Activated T-helper 17 cell treated with anti-CD3 and anti-CD28 coated beads, Interleukin-2, amount 50 U/mL, for 72 hours (primary cell): ENCODE results near the gene NMRK2. TPM values are rescaled to one million over a fixed set of nuclear protein-coding genes. Genes with fewer than 3 reads are reported as not detected.
"Not testable (repeated sequence)": the region's sequence is repeated elsewhere in the genome, so short reads cannot be mapped to it uniquely, and the experiment has no call there.

Experiments
- ATAC-seq: fragments of 150-1000 bp; cut with Tn5 transposase; replicated peaks from 2 replicates; pipeline ENCODE4 v1.10.0; 2021; ENCODE audit warnings: mild to moderate bottlenecking, moderate library complexity
- H3K27ac Mint-ChIP-seq: one replicate; pipeline ENCODE4 v1.8.0; 2022; ENCODE audit warnings: mixed read lengths
- H3K27me3 Mint-ChIP-seq: one replicate; pipeline ENCODE4 v1.8.0; 2022; ENCODE audit warnings: mixed read lengths
- H3K36me3 Mint-ChIP-seq: one replicate; pipeline ENCODE4 v1.8.0; 2022; ENCODE audit warnings: low read depth, mild to moderate bottlenecking, mixed read lengths
- H3K4me1 Mint-ChIP-seq: one replicate; pipeline ENCODE4 v1.8.0; 2022; ENCODE audit warnings: mixed read lengths
- H3K4me3 Mint-ChIP-seq: one replicate; pipeline ENCODE4 v1.8.0; 2022; ENCODE audit warnings: mild to moderate bottlenecking, mixed read lengths
- H3K9me3 Mint-ChIP-seq: one replicate; pipeline ENCODE4 v1.8.0; 2022; ENCODE audit warnings: mixed read lengths
- total RNA-seq, 2 donors: library from RNA; stranded (reverse); gene quantifications; one replicate each; pipeline ENCODE4 v1.2.3, GENCODE V29; 2022

NMRK2 gene
- total RNA-seq, 2 donors from 2014 or later, result not detected

DNA sequence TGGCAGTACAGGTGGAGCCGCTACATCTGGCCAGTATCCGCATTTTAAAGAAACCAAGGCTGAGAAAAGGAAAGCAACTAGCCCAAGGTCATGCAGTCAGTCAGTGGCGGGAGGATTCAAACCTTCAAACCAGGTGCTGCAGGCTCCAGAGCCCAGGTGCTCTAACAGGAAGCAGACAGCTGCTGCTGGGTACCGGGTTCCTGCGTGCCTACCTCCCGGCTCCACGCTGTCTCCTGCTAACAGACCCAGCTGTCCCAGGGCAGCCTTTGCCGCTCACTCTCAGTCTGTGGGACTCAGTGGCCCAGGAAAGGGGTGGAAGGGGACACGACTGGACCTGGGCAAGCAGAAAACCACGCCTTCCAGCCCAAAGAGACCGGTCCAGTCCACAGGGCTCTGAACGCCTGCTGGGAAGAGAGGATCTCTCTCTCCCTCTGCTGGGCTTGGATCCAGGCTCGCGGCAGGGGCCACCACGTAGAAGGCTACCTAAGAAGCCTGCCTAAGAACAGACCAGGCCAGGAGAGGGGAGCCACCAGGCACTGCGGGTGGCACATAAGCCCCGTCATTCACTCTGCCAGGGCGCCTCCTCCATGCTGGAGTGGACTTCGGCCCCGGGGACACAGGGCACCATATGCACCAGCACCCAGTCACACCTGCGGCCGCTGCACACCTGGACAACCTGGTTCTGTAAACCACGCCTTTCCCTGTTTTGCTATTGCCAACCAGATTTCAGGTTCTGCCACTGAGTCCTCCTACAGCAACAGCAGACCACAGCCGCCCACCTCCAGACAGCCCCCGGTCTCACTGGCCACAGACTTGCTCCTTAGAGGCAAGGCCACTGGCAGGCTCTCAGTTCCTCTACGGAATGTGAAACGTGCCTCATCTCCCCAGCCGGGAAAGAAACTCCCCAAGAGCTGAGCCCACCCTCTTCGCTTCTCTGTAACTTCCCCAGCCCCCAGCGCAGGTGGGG is 33.5 kb downstream of the NMRK2 start:
- H3K9me3 Mint-ChIP-seq, result no peaks in the 10 kb centered on the region
- no peaks in the 10 kb centered on the region for H3K27me3 Mint-ChIP-seq
- ATAC-seq, result no peak
- H3K4me3 Mint-ChIP-seq, result no peak overlapping the region
- no peak overlapping the region for H3K27ac Mint-ChIP-seq
- peaks cover 82% of the 10 kb centered on the region for H3K36me3 Mint-ChIP-seq
- H3K4me1 Mint-ChIP-seq, result peaks cover 11% of the 10 kb centered on the region

DNA sequence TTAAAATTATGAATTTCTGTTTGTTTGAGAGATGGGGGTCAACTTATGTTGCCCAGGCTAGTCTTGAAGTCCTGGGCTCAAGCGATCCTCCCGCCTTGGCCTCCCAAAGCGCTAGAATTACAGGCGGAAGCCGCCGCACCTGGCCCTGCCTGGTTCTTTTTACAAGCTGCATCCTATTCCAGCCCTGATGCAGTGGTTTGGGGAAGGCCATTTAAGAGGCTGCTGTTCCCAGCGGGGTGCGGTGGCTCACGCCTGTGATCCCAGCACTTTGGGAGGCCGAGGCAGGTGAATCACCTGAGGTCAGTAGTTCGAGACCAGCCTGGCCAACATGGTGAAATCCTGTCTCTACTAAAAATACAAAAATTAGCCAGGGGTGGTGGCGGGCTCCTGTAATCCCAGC is 35.1 kb downstream of the NMRK2 start:
- not testable (repeated sequence) for H3K9me3 Mint-ChIP-seq, H3K27ac Mint-ChIP-seq, H3K4me3 Mint-ChIP-seq, ATAC-seq, H3K27me3 Mint-ChIP-seq
- Mint-ChIP-seq H3K36me3 (peaks cover 66% of the 10 kb centered on the region), H3K4me1 (peaks cover 11% of the 10 kb centered on the region)

DNA sequence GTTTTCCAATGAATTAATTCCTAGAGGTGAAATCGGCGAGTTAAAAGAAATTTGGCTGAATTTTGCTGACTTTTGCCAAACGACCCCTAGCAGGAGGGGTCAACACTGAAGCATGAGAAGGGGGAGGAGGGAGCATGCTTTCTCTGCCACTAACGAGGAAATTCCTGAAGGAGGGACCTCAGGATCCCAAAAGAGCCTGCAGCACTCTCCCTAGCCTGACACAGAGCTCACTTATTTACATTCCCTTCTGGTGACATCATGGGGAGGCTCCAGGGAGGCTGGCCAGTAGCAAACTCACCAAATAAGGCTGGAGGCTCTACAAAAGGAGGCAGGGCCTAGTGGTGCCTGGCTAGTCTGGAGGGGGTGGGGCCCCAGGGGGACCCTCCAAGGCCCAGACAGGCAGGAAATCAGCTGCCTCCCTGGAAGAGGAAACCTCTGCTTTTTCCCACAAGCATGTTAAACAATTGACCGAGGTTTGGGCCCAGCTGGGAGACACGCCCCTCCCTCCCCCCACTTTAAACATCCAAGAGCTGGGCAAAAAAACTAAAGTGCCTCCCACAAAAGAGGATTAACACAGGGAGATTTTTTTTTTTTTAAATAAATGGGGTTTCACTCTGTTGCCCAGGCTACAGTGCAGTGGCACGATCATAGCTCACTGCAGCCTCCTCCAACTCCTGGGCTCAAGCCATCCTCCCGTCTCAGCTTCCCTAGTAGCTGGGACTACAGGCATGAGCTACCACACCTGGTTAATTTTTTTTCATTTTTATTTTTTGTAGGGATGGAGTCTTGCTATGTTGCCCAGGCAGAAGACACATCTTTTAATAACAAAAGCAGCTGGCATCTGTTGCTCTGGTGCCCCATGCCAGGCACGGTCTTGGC is 35.9 kb downstream of the NMRK2 start:
- Mint-ChIP-seq H3K36me3 (peaks cover 58% of the 10 kb centered on the region), H3K27ac (peak overlapping the region; percentile 95), H3K4me3 (peak overlapping the region; percentile 92), H3K9me3 (no peaks in the 10 kb centered on the region), H3K27me3 (no peaks in the 10 kb centered on the region), H3K4me1 (peaks cover 11% of the 10 kb centered on the region)
- ATAC-seq, result no peak

DNA sequence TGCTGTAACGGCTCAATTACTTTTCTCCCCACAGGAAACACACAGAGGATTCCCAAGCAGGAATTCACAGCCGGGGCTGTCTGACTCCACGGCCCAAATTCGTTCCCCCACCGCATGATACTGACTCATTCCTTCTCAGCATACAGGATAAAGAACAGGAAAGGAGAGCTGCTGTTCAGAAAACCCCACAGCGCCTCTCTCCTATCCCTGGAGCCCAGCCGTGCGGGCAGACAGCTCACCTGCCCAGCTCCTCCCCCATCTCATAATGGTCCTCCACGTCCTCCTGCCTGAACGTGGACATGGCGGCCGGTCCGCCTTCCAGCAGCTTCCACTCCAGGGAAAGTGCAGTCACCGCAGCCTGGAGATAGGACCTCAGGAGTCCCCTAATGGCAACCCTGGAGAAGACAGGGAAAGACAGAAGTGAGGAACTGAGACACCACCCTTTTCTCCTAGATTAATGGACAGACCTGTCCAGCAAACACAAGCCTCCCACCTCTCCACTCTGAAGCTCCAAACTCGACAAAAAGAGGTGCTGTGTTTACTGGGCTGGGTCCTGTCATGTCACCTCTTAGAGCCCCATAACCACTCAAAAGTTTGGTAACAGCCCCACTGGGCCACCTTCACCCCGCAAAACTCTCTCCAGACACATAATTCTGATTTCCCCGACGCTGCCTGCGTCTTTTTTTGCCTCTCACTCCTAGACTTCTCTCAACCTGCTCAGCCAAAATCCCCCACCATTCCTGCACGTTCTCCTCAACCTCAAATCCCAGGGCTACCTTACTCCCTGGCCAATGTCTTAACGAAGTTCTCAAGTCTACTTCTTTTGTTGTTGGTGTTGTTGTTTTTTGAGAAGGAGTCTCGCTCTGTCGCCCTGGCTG is 36.8 kb downstream of the NMRK2 start:
- Mint-ChIP-seq H3K27me3 (no peaks in the 10 kb centered on the region), H3K4me1 (peaks cover 11% of the 10 kb centered on the region), H3K4me3 (peak overlapping the region; percentile 92), H3K27ac (peak overlapping the region; percentile 95), H3K9me3 (no peaks in the 10 kb centered on the region), H3K36me3 (peaks cover 55% of the 10 kb centered on the region)
- ATAC-seq, result no peak

DNA sequence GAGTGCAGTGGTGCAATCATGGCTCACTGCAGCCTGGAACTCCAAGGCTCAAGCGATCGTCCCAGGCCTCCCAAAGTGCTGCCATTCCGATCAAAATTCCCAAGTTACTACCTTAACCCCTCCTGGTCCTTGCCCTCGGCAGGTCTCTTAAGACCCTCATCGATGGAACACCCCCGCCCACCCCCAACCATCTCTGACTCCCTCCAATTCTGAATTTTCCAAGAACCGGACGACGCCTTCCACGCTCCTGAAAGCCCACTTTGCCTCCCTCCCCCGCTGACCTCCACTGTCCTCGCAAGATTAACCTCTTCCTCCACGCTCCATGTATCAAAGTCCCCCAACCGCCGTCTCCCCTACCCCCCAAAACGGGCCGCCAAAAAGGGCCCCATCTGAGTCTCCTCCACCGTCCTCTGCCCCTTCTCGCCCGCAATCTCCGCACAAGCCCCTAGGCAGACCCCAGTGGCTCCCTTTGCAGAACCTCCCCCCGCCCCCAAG is 37.5 kb downstream of the NMRK2 start:
- no peaks in the 10 kb centered on the region for H3K9me3 Mint-ChIP-seq
- peak overlapping the region; percentile 95 for H3K27ac Mint-ChIP-seq
- ATAC-seq, result no peak
- peak overlapping the region; percentile 92 for H3K4me3 Mint-ChIP-seq
- no peaks in the 10 kb centered on the region for H3K27me3 Mint-ChIP-seq
- peaks cover 54% of the 10 kb centered on the region for H3K36me3 Mint-ChIP-seq
- H3K4me1 Mint-ChIP-seq, result peaks cover 11% of the 10 kb centered on the region

DNA sequence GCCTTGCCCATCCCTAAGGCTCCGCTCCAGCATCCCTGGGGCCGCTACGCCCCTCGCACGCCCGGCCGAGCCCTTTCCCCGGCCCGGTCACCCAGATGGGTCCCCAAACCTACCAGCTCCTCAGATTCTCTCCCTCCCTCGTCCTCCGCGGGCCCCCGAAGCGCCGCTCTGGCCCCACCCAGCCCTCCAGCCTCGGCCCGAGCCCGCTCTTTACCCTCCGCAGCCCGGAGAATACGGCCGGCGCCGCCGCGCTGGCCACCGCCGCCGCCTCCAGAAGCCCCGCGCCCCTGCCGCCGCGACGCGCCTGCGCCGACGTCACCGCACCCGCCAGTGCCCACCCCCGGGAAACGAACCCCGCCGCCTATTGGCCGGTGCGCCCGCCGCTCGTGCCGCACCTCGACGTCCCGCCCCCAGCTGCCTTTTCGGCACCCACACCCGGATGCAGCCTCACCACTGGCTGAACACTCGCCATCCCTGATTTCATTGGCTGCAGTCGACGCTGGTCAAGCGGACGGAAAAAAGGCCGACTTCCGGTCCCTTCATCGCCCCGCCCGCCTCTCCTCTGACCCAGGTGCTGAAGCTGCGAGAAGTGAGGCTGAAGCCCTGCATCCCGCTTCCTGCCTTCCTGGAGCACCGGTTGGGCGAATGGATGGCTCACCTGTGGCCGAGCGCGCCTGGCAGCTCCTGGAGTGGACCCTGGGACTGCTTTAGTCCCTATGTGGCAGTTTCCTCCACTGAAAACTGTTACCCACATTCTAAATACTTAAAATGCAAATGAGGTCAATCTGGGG is 38.1 kb downstream of the NMRK2 start, which contains the start of gene DAPK3:
Gene DAPK3, minus strand, starts transcription at position 292 of the 791 bp plus-strand sequence. CDS start 1,364 bp downstream, outside the sequence.
- peak; percentile 98 for ATAC-seq
- Mint-ChIP-seq H3K4me3 (peak within 1 kb of the TSS; percentile 92), H3K27me3 (no peaks in the 10 kb centered on the region), H3K9me3 (no peaks in the 10 kb centered on the region), H3K36me3 (peaks cover 54% of the 10 kb centered on the region), H3K4me1 (peaks cover 11% of the 10 kb centered on the region), H3K27ac (peak within 1 kb of the TSS; percentile 95)

DNA sequence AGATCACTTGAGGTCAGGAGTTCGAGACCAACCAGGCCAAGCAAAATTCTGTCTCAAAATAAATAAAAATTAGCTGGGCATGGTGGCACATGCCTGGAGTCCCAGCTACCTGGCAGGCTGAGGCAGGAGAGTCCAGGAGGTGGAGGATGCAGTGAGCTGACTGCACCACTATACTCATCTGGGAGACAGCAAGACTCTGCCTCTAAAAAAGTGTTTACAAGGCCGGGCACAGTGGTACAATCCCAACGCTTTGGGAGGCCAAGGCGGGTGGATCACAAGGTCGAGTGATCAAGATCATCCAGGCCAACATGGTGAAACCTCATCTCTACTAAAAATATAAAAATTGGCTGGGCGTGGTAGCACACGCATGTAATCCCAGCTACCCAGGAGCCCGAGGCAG is 42.3 kb downstream of the NMRK2 start:
- Mint-ChIP-seq H3K27me3 (no peaks in the 10 kb centered on the region), H3K4me3 (no peak overlapping the region), H3K27ac (no peak overlapping the region), H3K36me3 (peaks cover 59% of the 10 kb centered on the region), H3K9me3 (no peaks in the 10 kb centered on the region), H3K4me1 (peaks cover 3% of the 10 kb centered on the region)
- ATAC-seq, result no peak

DNA sequence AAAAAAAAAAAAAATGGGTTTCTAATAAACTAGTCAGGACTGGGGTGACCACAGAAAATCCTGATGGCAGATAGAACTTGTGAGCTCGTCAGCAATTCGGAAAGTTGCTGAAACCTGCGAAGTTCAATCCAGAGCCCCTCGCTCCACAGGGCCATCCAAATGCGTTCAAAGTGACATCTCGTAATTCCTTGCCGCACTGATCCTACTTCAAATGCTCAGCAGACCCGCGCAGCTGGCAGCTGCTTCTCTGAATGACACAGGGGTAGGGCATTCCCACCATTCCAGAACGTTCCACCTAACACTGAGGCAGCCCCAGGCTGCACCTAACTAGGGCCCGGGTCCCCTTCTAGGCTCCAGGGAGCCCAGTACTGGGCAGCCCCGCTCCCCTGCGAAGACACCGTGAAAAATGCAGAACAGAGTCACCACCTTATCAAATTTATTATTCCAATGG is 42.8 kb downstream of the NMRK2 start:
- Mint-ChIP-seq H3K27me3 (no peaks in the 10 kb centered on the region), H3K4me3 (no peak overlapping the region), H3K4me1 (no peaks in the 10 kb centered on the region), H3K36me3 (peaks cover 59% of the 10 kb centered on the region), H3K27ac (no peak overlapping the region), H3K9me3 (no peaks in the 10 kb centered on the region)
- ATAC-seq, result no peak

DNA sequence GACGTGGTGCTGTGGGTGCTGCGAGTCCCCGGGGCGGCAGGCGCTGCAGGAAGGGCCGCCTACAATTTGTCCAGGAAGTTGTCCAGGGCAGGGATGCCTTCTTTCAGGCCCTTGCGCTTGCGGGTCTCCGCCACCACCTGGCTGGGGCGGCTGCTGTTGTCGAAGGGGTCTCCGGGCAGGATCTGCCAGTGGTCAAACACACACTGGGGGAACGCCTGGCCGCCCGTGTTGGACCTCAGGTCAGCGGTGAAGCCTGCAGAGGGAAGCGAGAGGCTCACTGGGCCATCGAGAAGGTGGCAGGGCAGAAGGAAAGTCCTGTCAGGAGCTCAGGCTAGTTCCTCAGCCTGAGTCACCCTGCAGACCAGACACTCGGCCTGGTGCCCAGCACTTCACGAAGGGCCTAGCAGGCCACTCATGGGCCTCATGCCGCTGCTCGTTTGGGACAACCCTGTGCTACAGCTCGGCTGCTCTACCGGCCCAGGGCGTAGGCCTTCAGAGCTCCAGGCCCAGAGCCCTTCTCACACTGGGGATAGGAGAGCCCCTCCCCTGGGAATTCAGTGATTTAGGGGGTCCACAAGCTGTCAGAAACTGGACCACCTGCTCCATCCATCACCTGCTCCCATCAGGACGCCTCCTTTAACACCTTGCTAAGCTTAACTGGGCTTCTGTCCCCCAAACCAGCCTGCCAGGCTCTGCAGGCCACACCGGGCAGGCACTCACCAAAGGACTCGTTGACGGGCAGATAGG is 43.8 kb downstream of the NMRK2 start:
- peak; percentile 11 for ATAC-seq

DNA sequence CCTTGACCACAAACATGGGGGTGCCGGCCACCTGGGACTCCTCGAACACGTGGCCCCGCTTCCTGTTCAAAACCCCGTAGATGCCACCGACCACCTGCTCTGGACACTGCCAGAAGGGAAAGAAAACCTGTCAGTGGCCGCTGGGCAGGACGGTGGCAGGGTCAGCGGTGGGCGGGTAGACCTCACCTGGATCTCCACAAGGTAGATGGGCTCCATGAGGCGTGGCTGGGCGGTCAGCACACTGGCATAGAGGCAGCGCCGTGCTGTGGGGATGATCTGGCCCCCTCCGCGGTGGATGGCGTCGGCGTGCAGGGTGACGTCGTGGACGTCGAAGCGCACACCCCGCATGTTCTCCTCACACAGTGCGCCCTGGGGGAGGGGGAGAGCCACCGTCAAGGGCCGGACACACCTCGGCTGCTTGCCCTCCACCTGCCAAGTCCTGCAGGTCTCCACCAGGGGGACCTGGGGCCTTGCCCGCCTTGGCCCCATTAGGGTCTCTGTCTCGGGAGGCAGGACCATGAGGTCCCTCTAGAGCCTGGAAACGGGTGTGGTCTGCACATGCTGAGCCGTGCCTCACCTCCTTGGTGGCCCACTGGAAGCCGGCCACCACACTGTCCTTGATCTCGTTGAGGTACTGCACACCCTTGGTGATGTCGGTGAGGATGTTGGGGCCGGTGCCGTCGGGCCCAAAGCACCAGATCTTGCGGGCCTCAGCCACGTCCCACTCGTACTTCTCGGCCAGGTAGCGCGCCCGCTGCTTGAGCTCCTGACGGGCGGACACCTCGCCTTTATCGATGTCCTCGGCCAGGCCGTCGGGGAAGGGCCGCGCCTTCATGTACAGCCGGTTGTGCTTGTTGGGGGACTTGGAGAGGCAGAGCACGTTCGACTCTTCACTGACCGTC is 44.6 kb downstream of the NMRK2 start:
- Mint-ChIP-seq H3K27ac (no peak overlapping the region), H3K4me1 (peaks cover 5% of the 10 kb centered on the region), H3K4me3 (no peak overlapping the region), H3K27me3 (no peaks in the 10 kb centered on the region), H3K9me3 (no peaks in the 10 kb centered on the region), H3K36me3 (peaks cover 77% of the 10 kb centered on the region)
- no peak for ATAC-seq

More for the DNA sequence above, 43.8 kb downstream of the NMRK2 start:
- H3K27me3 Mint-ChIP-seq, result no peaks in the 10 kb centered on the region
- H3K36me3 Mint-ChIP-seq, result peaks cover 69% of the 10 kb centered on the region
- H3K9me3 Mint-ChIP-seq, result no peaks in the 10 kb centered on the region
- peaks cover 5% of the 10 kb centered on the region for H3K4me1 Mint-ChIP-seq
- H3K4me3 Mint-ChIP-seq, result no peak overlapping the region
- no peak overlapping the region for H3K27ac Mint-ChIP-seq

DNA sequence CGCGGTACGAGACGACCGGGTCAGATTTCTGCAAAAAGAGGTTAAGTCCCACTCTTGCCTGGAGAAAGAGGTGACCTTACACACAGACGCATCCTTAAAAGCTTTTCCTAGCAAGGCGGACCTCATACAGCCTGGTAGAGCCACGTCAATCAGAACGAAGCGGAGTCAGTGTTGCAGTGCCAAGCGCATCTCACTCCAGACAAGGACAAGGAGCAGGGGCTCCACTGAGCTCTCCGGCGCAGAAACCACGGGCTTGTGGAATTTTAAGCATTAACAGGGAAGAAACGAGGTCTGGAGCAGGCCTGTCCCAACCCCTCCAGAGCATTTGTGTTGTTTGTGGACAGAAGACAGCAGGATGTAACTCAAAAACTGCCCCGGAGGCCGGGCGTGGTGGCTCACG is 45.3 kb downstream of the NMRK2 start:
- Mint-ChIP-seq H3K36me3 (peaks cover 84% of the 10 kb centered on the region), H3K9me3 (no peaks in the 10 kb centered on the region), H3K27me3 (no peaks in the 10 kb centered on the region), H3K27ac (no peak overlapping the region), H3K4me3 (no peak overlapping the region), H3K4me1 (peaks cover 12% of the 10 kb centered on the region)
- ATAC-seq, result no peak

DNA sequence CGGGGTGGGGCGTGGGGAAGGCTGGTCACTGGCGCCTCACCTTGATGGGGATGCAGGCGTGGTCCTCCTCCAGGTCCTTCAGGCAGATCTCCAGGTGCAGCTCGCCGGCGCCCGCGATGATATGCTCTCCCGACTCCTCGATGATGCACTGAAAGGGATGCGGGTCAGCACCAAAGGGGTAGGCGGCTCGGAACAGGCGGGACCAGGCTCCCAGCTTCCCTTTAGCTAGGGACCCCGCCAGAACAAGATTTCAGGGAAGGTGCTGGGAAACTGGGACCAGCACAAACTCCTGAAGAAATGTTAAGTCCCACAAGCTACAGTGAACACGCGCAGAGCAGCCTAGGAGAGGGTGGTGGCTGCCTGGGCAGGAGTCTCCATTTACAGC is 46.4 kb downstream of the NMRK2 start:
- Mint-ChIP-seq H3K27ac (no peak overlapping the region), H3K27me3 (no peaks in the 10 kb centered on the region), H3K4me1 (peaks cover 20% of the 10 kb centered on the region), H3K9me3 (no peaks in the 10 kb centered on the region), H3K4me3 (no peak overlapping the region), H3K36me3 (peaks cover 95% of the 10 kb centered on the region)
- ATAC-seq, result no peak
